ENCODE data around the gene KCNS1. TPM values are rescaled to one million over a fixed set of nuclear protein-coding genes. Genes with fewer than 3 reads are reported as not detected.
"Not testable (repeated sequence)": the region's sequence is repeated elsewhere in the genome, so short reads cannot be mapped to it uniquely, and the experiment has no call there.

Gene KCNS1
- total RNA-seq (2014; rRNA removed; shearing (Covaris generic)) (not detected in 2 replicates), total RNA-seq (2022) (not detected in 2 replicates), Bru-seq, nascent RNA (not detected), BruChase-seq, experiment 1, labeled RNA remaining after a 6-hour chase (not detected), BruChase-seq, experiment 2, labeled RNA remaining after a 2-hour chase (not detected)
- long read RNA-seq = 0 reads

DNA sequence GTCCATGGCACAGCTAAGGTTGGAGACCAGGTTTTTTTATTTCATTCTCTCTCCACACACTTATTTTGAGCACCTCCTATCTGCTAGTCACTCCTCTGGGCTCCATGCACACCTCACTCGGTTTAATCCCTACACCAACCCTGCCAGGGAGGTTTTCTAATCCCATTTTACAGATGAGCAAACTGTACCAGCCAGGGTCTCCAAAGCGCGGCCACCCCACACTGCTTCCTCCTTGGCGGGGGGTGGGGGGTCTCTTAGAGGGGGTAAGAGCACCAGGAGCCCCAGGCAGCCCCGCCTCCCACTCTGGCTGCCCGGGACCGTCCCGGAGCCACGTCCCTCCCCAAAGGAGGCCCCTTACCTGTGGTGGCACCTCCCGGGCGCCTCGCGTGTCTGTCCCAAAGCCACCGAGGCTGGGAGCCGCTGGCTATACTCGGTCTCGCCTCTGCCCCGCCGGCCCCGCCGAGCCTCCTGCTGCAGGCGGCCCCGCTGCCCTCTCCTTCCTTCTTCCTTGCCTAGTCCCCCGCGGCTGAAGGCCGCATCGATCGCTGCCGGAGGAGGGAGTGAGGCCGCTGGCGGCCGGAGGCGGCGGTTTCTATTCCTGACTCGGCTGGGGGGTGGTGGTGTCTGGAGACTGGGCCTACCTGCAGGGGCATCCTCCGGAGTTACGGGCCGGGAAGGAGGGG lies at the start of gene KCNS1:
Gene KCNS1, minus strand, starts transcription at position 565 of the 683 bp plus-strand sequence. CDS start 1,891 bp downstream, outside the sequence.
- ChIA-PET POLR2A (no interaction called here), CTCF (ENCODE audit: unreplicated experiment) (no interaction called here)
- Histone ChIP-seq H3K4me2 (ENCODE audit: low read length) (no peak within 1 kb of the TSS), H3K79me2 (ENCODE audit: insufficient read depth, low read depth, low read length) (no peaks in the 10 kb centered on the region), H3K27ac (ENCODE audit: low read depth, low read length, poor library complexity, severe bottlenecking) (no peak within 1 kb of the TSS), H3K36me3 (ENCODE audit: insufficient read depth, low read length) (no peaks in the 10 kb centered on the region), H2AFZ (ENCODE audit: low read length) (no peak within 1 kb of the TSS), H3K9me2 (ENCODE audit: insufficient read depth, low read length) (no peaks in the 10 kb centered on the region), H4K20me1 (ENCODE audit: insufficient read depth, low read length) (no peaks in the 10 kb centered on the region; the same call in 1 of the 2 replicates), H3K4me3 (ENCODE audit: low read depth, low read length, poor library complexity, severe bottlenecking) (no peak within 1 kb of the TSS), H3K4me1 (ENCODE audit: insufficient read depth, low read length, poor library complexity, severe bottlenecking) (no peaks in the 10 kb centered on the region), H3K9me3 (ENCODE audit: low read length) (no peaks in the 10 kb centered on the region)
- DNase-seq (ENCODE audit: low spot score) = no peak
- intact Hi-C loops (cut with micrococcal nuclease; ENCODE audit: unreplicated experiment) = no loop called here
- no TSS peak for BruUV-seq (replicated peaks)
- TF ChIP-seq EZH2phosphoT487 (IDR thresholded peaks at IDR 0.05; ENCODE audit: borderline replicate concordance, low read depth, low read length) (no peak), CTCF (conservative IDR thresholded peaks at IDR 0.05; ENCODE audit: low read length) (no peak)

DNA sequence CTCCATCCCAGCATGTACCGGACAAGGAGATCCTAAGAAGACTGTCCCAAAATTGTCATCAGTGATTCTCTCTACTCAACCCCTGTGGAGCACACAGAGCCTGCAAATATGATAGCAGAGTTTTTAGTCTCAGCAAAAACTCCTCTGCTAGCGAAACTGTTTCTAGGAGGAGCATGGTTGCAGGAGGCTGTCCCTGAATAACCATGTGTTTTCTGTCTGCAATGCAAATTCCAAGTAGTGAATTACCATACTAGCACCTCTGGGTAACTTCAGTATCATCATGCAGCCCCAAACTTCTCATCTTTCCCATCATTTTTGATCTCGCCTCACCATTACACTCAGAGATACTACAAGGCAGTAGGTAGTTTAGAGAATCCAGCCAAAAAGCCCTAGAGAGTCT lies 48.1 kb upstream of the KCNS1 start:
- Histone ChIP-seq H3K9me3 (ENCODE audit: low read length) (no peaks in the 10 kb centered on the region), H3K79me2 (ENCODE audit: insufficient read depth, low read depth, low read length) (no peaks in the 10 kb centered on the region), H3K9me2 (ENCODE audit: insufficient read depth, low read length) (no peaks in the 10 kb centered on the region), H3K4me1 (ENCODE audit: insufficient read depth, low read length, poor library complexity, severe bottlenecking) (no peaks in the 10 kb centered on the region), H3K36me3 (ENCODE audit: insufficient read depth, low read length) (no peaks in the 10 kb centered on the region), H3K4me2 (ENCODE audit: low read length) (no peak overlapping the region), H3K27ac (ENCODE audit: low read depth, low read length, poor library complexity, severe bottlenecking) (no peak overlapping the region), H4K20me1 (ENCODE audit: insufficient read depth, low read length) (no peaks in the 10 kb centered on the region), H2AFZ (ENCODE audit: low read length) (no peak overlapping the region), H3K4me3 (ENCODE audit: low read depth, low read length, poor library complexity, severe bottlenecking) (no peak overlapping the region)
- POLR2A ChIA-PET = no interaction called here
- no peak for TF ChIP-seq CTCF (conservative IDR thresholded peaks at IDR 0.05; ENCODE audit: low read length)
- TF ChIP-seq EZH2phosphoT487 (IDR thresholded peaks at IDR 0.05; ENCODE audit: borderline replicate concordance, low read depth, low read length) = no peak
- DNase-seq (ENCODE audit: low spot score) = no peak
- CTCF ChIA-PET (ENCODE audit: unreplicated experiment) = no interaction called here
- no TSS peak for BruUV-seq (replicated peaks)
- intact Hi-C loops (cut with micrococcal nuclease; ENCODE audit: unreplicated experiment) = loop anchor here (10.0 kb wide), 1 partner anchor 56 kb away; the partner anchor contains the start of gene SEMG1

DNA sequence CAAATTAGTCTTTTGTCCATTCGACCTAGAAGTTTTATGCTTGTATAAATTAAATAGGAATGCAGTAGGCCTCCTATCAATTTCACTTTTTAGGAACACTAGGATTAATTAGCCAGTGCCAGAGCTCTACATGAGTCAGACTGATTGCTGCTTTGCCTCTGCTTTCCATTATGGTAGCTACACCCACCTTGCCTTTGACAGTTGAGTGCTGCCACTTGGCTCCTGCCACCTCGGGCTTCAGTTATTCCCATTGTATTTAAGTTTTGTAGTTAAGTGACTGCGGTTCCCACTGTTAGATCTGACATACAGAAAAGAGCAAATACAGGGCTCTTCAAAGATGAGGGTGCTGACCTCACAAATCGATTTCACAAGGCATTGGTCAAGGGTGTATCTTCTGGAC lies 39.9 kb upstream of the KCNS1 start:
- TF ChIP-seq CTCF (conservative IDR thresholded peaks at IDR 0.05; ENCODE audit: low read length) = no peak
- no peak for TF ChIP-seq EZH2phosphoT487 (IDR thresholded peaks at IDR 0.05; ENCODE audit: borderline replicate concordance, low read depth, low read length)
- no peak overlapping the region for H3K4me3 ChIP-seq (ENCODE audit: low read depth, low read length, poor library complexity, severe bottlenecking)
- H3K4me1 ChIP-seq (ENCODE audit: insufficient read depth, low read length, poor library complexity, severe bottlenecking) = no peaks in the 10 kb centered on the region
- ChIA-PET CTCF (ENCODE audit: unreplicated experiment) (no interaction called here), POLR2A (no interaction called here)
- H3K9me3 ChIP-seq (ENCODE audit: low read length) = no peaks in the 10 kb centered on the region
- intact Hi-C loops (cut with micrococcal nuclease; ENCODE audit: unreplicated experiment) = loop anchor here (10.0 kb wide), 1 partner anchor 64 kb away; the partner anchor contains the start of gene SEMG1
- no peaks in the 10 kb centered on the region for H3K9me2 ChIP-seq (ENCODE audit: insufficient read depth, low read length)
- no peak overlapping the region for H3K4me2 ChIP-seq (ENCODE audit: low read length)
- no peak overlapping the region for H3K27ac ChIP-seq (ENCODE audit: low read depth, low read length, poor library complexity, severe bottlenecking)
- no TSS peak for BruUV-seq (replicated peaks)
- no peak for DNase-seq (ENCODE audit: low spot score)
- no peaks in the 10 kb centered on the region for H3K79me2 ChIP-seq (ENCODE audit: insufficient read depth, low read depth, low read length)
- no peak overlapping the region for H2AFZ ChIP-seq (ENCODE audit: low read length)
- no peaks in the 10 kb centered on the region for H3K36me3 ChIP-seq (ENCODE audit: insufficient read depth, low read length)
- no peaks in the 10 kb centered on the region for H4K20me1 ChIP-seq (ENCODE audit: insufficient read depth, low read length)

DNA sequence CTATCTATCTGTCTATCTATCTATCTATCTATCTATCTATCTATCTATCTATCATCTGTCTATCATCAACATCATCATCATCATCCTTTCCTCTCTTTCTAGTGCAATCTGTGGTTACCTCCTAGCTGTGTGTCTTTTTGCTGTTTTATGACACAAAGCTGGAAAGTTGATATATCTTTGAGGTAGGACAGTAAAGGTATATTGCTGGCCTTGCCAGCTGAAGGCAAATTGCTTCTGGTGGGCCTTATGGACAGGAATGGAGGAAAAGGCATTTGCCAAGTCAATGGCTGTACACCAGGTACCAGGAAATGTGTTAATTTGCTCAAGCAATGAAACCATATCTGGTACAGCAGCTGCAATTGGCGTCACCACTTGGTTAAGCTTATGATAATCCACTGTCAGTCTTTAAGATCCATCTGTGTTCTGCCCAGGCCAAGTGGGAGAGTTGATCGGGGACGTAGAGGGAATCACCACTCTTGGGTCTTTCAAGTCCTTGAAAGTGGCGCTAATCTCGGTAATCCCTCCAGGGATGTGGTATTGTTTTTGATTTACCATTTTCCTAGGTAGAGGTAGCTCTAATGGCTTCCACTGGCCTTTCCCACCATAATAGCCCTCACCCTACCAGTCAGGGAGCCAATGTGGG lies 38.9 kb upstream of the KCNS1 start:
- H3K36me3 ChIP-seq (ENCODE audit: insufficient read depth, low read length); CTCF ChIA-PET (ENCODE audit: unreplicated experiment); H3K4me3 ChIP-seq (ENCODE audit: low read depth, low read length, poor library complexity, severe bottlenecking); BruUV-seq (replicated peaks); H3K79me2 ChIP-seq (ENCODE audit: insufficient read depth, low read depth, low read length); H2AFZ ChIP-seq (ENCODE audit: low read length); DNase-seq (ENCODE audit: low spot score); H3K9me2 ChIP-seq (ENCODE audit: insufficient read depth, low read length); H3K9me3 ChIP-seq (ENCODE audit: low read length); H3K27ac ChIP-seq (ENCODE audit: low read depth, low read length, poor library complexity, severe bottlenecking); H3K4me1 ChIP-seq (ENCODE audit: insufficient read depth, low read length, poor library complexity, severe bottlenecking); H4K20me1 ChIP-seq (ENCODE audit: insufficient read depth, low read length); H3K4me2 ChIP-seq (ENCODE audit: low read length): not testable (repeated sequence)
- POLR2A ChIA-PET = interaction anchor here (0.9 kb wide), 1 partner anchor 90 kb away, joined by 3 read pairs; no protein-coding TSS in a partner anchor
- intact Hi-C loops (cut with micrococcal nuclease; ENCODE audit: unreplicated experiment) = loop anchor here (10.0 kb wide), 1 partner anchor 65 kb away; the partner anchor contains the start of gene SEMG1
